ENCODE measurements around the gene IMMP2L. TPM values are rescaled to one million over a fixed set of nuclear protein-coding genes. Genes with fewer than 3 reads are reported as not detected.

The IMMP2L gene
- total and polyA plus RNA-seq, 2 of the 8 experiments (the other 6 are each of a cell fraction or from before 2014, with no cell fraction given), result 2.3 to 10.1 TPM

GRCh38 chr7:111018960-111019736, 543.1 kb downstream of the IMMP2L start:
- no peaks in the 10 kb centered on the region for H3K23me2 ChIP-seq (ENCODE audit: low read depth, low read length)
- H3K79me1 ChIP-seq (ENCODE audit: low read depth, low read length), result no peaks in the 10 kb centered on the region
- H2BK12ac ChIP-seq (ENCODE audit: low read depth, low read length), result no peak overlapping the region
- no peak overlapping the region for H3K4ac ChIP-seq (replicated peaks; ENCODE audit: insufficient read length, low read depth, low read length)
- H3K56ac ChIP-seq (replicated peaks; ENCODE audit: insufficient read length, low read depth, low read length), result no peak overlapping the region
- H3K9ac ChIP-seq (replicated peaks in 1 of 4; ENCODE audit: extremely low read depth in 1 of 4, low read depth in 3 of 4, low read length in 3 of 4), result no peak overlapping the region
- no peak overlapping the region for H2BK15ac ChIP-seq (ENCODE audit: low read length)
- DNase-seq (ENCODE audit: low read depth in 1 of 2, low spot score in 2 of 2) (no peak), FAIRE-seq (no peak)
- peaks cover 0 to 4% (median under 1%) of the 10 kb centered on the region in 4 experiments; a peak in 4 of 7 replicates for H3K4me1 ChIP-seq (replicated peaks in 1 of 4; ENCODE audit: control insufficient read depth in 3 of 4, insufficient read depth in 4 of 4, low read length in 3 of 4)
- H3K14ac ChIP-seq (ENCODE audit: insufficient read length), result no peak overlapping the region
- no peaks in the 10 kb centered on the region for H3K27me3 ChIP-seq (replicated peaks in 1 of 4; ENCODE audit: control insufficient read depth in 3 of 4, extremely low read depth in 1 of 4, insufficient read depth in 3 of 4, low read length in 3 of 4)
- H3K36me3 ChIP-seq (ENCODE audit: control insufficient read depth in 2 of 4, insufficient read depth in 4 of 4, low read length in 3 of 4), result no peaks in the 10 kb centered on the region; a peak in 1 of 8 replicates
- H2BK20ac ChIP-seq (ENCODE audit: low read length), result no peak overlapping the region
- no peak overlapping the region for H4K8ac ChIP-seq (ENCODE audit: extremely low read depth, insufficient read depth, low read length)
- no peak overlapping the region for H2BK120ac ChIP-seq (replicated peaks; ENCODE audit: low read depth, low read length)
- WGBS, 2 experiments (ENCODE audit: extremely low coverage in 1 of 2, insufficient coverage in 1 of 2, insufficient read length in 1 of 2, insufficient replicate concordance in 2 of 2, low coverage in 1 of 2, low lambda C conversion rate in 2 of 2, missing lambda C conversion rate in 1 of 2), result 66% methylated on average over 3 of the region's 3 CpGs; no CpG with 5 or more reads in 1 of the 2 experiments
- no peak overlapping the region for H3K18ac ChIP-seq (ENCODE audit: extremely low read depth, low read length)
- no peak overlapping the region for H4K91ac ChIP-seq (replicated peaks; ENCODE audit: insufficient read length, low read length)
- no peak overlapping the region for H3K27ac ChIP-seq (ENCODE audit: low read depth, low read length)
- H2AK5ac ChIP-seq (ENCODE audit: low read depth, low read length), result no peak overlapping the region
- no peak overlapping the region for H3K4me3 ChIP-seq (ENCODE audit: extremely low read depth in 1 of 4, insufficient read depth in 2 of 4, low read depth in 3 of 4, low read length in 4 of 4)
- H3K23ac ChIP-seq (ENCODE audit: insufficient read length), result no peak overlapping the region
- H3K9me3 ChIP-seq (ENCODE audit: insufficient read depth in 2 of 2, low read depth in 1 of 2, low read length in 1 of 2), result no peaks in the 10 kb centered on the region
- CTCF ChIA-PET (ENCODE audit: partially characterized antibody), result interaction anchor here (0.5 to 0.7 kb wide), 4 partner anchors 9 to 633 kb away, joined by 3 to 5 read pairs (median 4); no protein-coding TSS in a partner anchor
- no peaks in the 10 kb centered on the region for H4K20me1 ChIP-seq (replicated peaks in 1 of 2; ENCODE audit: control insufficient read depth in 1 of 2, insufficient read depth in 2 of 2, low read length in 2 of 2)
- H4K5ac ChIP-seq (ENCODE audit: insufficient read length, low read depth, low read length), result no peak overlapping the region
- H2AFZ ChIP-seq (ENCODE audit: low read length), result peak overlapping the region; percentile 36; the same call in 1 of the 2 replicates
- no peak overlapping the region for H2BK5ac ChIP-seq (ENCODE audit: low read depth, low read length)
- H3K79me2 ChIP-seq (ENCODE audit: control insufficient read depth in 1 of 2, insufficient read depth in 2 of 2, low read length in 2 of 2), result no peaks in the 10 kb centered on the region
- POLR2A ChIA-PET (ENCODE audit: partially characterized antibody), result no interaction called here
- no peak overlapping the region for H3K4me2 ChIP-seq (ENCODE audit: insufficient read depth in 1 of 2, low read depth in 2 of 2, low read length in 2 of 2)
- no peak for TF ChIP-seq ASH2L (IDR thresholded peaks at IDR 0.05; ENCODE audit: low read length)
- no peak for TF ChIP-seq CBX5 (IDR thresholded peaks at IDR 0.05; ENCODE audit: low read depth, low read length)
- no peak for TF ChIP-seq JUN (IDR thresholded peaks at IDR 0.05; ENCODE audit: low read depth, low read length)
- no peak for TF ChIP-seq YY1 (IDR thresholded peaks at IDR 0.05; ENCODE audit: low read depth, low read length)
- no peak for TF ChIP-seq MAX (IDR thresholded peaks at IDR 0.05)
- TF ChIP-seq CTCF (IDR thresholded peaks at IDR 0.05; ENCODE audit: control extremely low read depth in 1 of 3, insufficient read depth in 1 of 3, low read depth in 1 of 3, low read length in 3 of 3), result no peak
- no peak for TF ChIP-seq SUZ12 (IDR thresholded peaks at IDR 0.05; ENCODE audit: low read length)
- no peak for TF ChIP-seq KDM4A (IDR thresholded peaks at IDR 0.05; ENCODE audit: low read depth, low read length, severe bottlenecking)
- no peak for TF ChIP-seq E2F6 (IDR thresholded peaks at IDR 0.05)

Data from H1 (cell line).